HepG2 (cell line): ENCODE measurements around the gene PHLDB1. TPM values are rescaled to one million over a fixed set of nuclear protein-coding genes. Genes with fewer than 3 reads are reported as not detected.

Experiments
- MAZ ChIP-seq, 2 experiments: sonication (generic) in 1 of 2; formaldehyde crosslinking in 1 of 2; IDR thresholded peaks; 2 replicates each; pipeline versions ENCODE4 v1.5.0 to v1.6.1; 2012 to 2020; ENCODE audit warnings: low read depth in 2 of 2, mild to moderate bottlenecking in 2 of 2, borderline replicate concordance in 1 of 2, improper control_type of control experiment in 1 of 2, low read length in 1 of 2, missing genetic modification reagents in 1 of 2, moderate library complexity in 1 of 2
- MED1 ChIP-seq: sonication (generic); formaldehyde crosslinking; IDR thresholded peaks from 2 replicates; pipeline ENCODE4 v1.4.0; 2020; ENCODE audit warnings: missing genetic modification reagents
- MIER3 ChIP-seq: IDR thresholded peaks from 2 replicates; pipeline ENCODE4 v1.6.1; 2016; ENCODE audit warnings: missing compliant biosample characterization, borderline replicate concordance
- PITX1 ChIP-seq: sonication (generic); formaldehyde crosslinking; IDR thresholded peaks from 2 replicates; pipeline ENCODE4 v1.5.1; 2020; ENCODE audit warnings: mild to moderate bottlenecking, missing genetic modification reagents
- RAD21 ChIP-seq: fragments of 450-650 bp; formaldehyde crosslinking; IDR thresholded peaks from 2 replicates; pipeline ENCODE4 v1.5.0; 2020; ENCODE audit warnings: mild to moderate bottlenecking
- RFXAP ChIP-seq: sonication (generic); formaldehyde crosslinking; IDR thresholded peaks from 2 replicates; pipeline ENCODE4 v1.4.0; 2020; ENCODE audit warnings: missing genetic modification reagents, borderline replicate concordance
- SMAD9 ChIP-seq: sonication (generic); formaldehyde crosslinking; IDR thresholded peaks from 2 replicates; pipeline ENCODE4 v1.5.1; 2020; ENCODE audit warnings: mild to moderate bottlenecking, missing genetic modification reagents
- SMC3 ChIP-seq: IDR thresholded peaks from 2 replicates; pipeline ENCODE4 v1.6.1; 2011; ENCODE audit warnings: low read length, improper control_type of control experiment
- SRY ChIP-seq: sonication (generic); formaldehyde crosslinking; IDR thresholded peaks from 2 replicates; pipeline ENCODE4 v1.8.0; 2022; ENCODE audit warnings: mild to moderate bottlenecking, missing genetic modification reagents
- YEATS4 ChIP-seq: sonication (generic); formaldehyde crosslinking; IDR thresholded peaks from 2 replicates; pipeline ENCODE4 v1.4.0; 2020; ENCODE audit warnings: missing genetic modification reagents, borderline replicate concordance
- ZBTB7B ChIP-seq: sonication (generic); formaldehyde crosslinking; IDR thresholded peaks from 2 replicates; pipeline ENCODE4 v1.4.0; 2020; ENCODE audit warnings: missing genetic modification reagents
- ZFP90 ChIP-seq: sonication (generic); formaldehyde crosslinking; IDR thresholded peaks from 2 replicates; pipeline ENCODE4 v1.8.0; 2022; ENCODE audit warnings: missing genetic modification reagents, mild to moderate bottlenecking, inconsistent platforms, borderline replicate concordance
- ZKSCAN8 ChIP-seq: IDR thresholded peaks from 2 replicates; pipeline ENCODE4 v1.6.1; 2016; ENCODE audit warnings: borderline replicate concordance, missing genetic modification reagents, missing compliant biosample characterization
- ZNF136 ChIP-seq: sonication (generic); formaldehyde crosslinking; IDR thresholded peaks from 2 replicates; pipeline ENCODE4 v1.8.1; 2022; ENCODE audit warnings: low read depth, mild to moderate bottlenecking, moderate library complexity, missing genetic modification reagents
- ZNF251 ChIP-seq: sonication (generic); formaldehyde crosslinking; IDR thresholded peaks from 2 replicates; pipeline ENCODE4 v1.9.0; 2021; ENCODE audit warnings: mild to moderate bottlenecking, missing genetic modification reagents
- ZNF264 ChIP-seq: sonication (generic); formaldehyde crosslinking; IDR thresholded peaks from 2 replicates; pipeline ENCODE4 v1.4.0; 2020; ENCODE audit warnings: missing genetic modification reagents
- ZNF3 ChIP-seq: IDR thresholded peaks from 2 replicates; pipeline ENCODE4 v1.7.0; 2017; ENCODE audit warnings: inconsistent platforms
- ZNF350 ChIP-seq: sonication (generic); formaldehyde crosslinking; IDR thresholded peaks from 2 replicates; pipeline ENCODE4 v1.4.0; 2020; ENCODE audit warnings: mild to moderate bottlenecking, low read depth, missing genetic modification reagents, borderline replicate concordance
- ZNF432 ChIP-seq: sonication (generic); formaldehyde crosslinking; IDR thresholded peaks from 2 replicates; pipeline ENCODE4 v1.5.0; 2020; ENCODE audit warnings: missing genetic modification reagents, mild to moderate bottlenecking, borderline replicate concordance
- ZNF441 ChIP-seq: sonication (generic); formaldehyde crosslinking; IDR thresholded peaks from 2 replicates; pipeline ENCODE4 v1.7.0; 2021; ENCODE audit warnings: missing genetic modification reagents, borderline replicate concordance
- ZNF570 ChIP-seq: sonication (generic); formaldehyde crosslinking; IDR thresholded peaks from 2 replicates; pipeline ENCODE4 v1.4.0; 2020; ENCODE audit warnings: mild to moderate bottlenecking, missing genetic modification reagents, borderline replicate concordance
- ZNF670 ChIP-seq: sonication (generic); formaldehyde crosslinking; IDR thresholded peaks from 2 replicates; pipeline ENCODE4 v1.8.0; 2022; ENCODE audit warnings: mild to moderate bottlenecking, missing genetic modification reagents, borderline replicate concordance
- ZNF7 ChIP-seq: IDR thresholded peaks from 2 replicates; pipeline ENCODE4 v1.6.1; 2016; ENCODE audit warnings: missing biosample characterization, missing genetic modification reagents
- ZNF776 ChIP-seq: sonication (generic); formaldehyde crosslinking; IDR thresholded peaks from 2 replicates; pipeline ENCODE4 v1.4.0; 2020; ENCODE audit warnings: mild to moderate bottlenecking, missing genetic modification reagents
- polyA plus RNA-seq, 8 experiments: library from polyadenylated mRNA; depleted of rRNA in 3 of 8; stranded (reverse) in 7 of 8; unstranded in 1 of 8; fragments of >200 nt; fragmentation: Illumina TruSeq in 4 of 8; extraction: Trizol in 4 of 8; gene quantifications; 2 replicates each; pipeline versions ENCODE4 v1.2.1 to v1.2.3, GENCODE V29; 2011 to 2016; ENCODE audit warnings: low read depth in 4 of 8, missing spikeins in 1 of 8, mixed read lengths in 1 of 8; ENCODE audit not compliant: insufficient read depth in 1 of 8
- total RNA-seq, 5 experiments: library from RNA; depleted of rRNA; stranded (reverse); fragments of >200 nt; fragmentation: Illumina TruSeq; extraction: Trizol; gene quantifications; 2 replicates each; pipeline ENCODE4 v1.2.3, GENCODE V29; 2016; ENCODE audit warnings: low read depth in 1 of 5
- TF ChIP-seq, protein P1 (sequence below): sonication (generic); formaldehyde crosslinking; IDR thresholded peaks from 2 replicates; pipeline ENCODE4 v1.5.1; 2020; ENCODE audit warnings: missing genetic modification reagents, mild to moderate bottlenecking, borderline replicate concordance
- TF ChIP-seq, protein P2 (sequence below): sonication (generic); formaldehyde crosslinking; IDR thresholded peaks from 2 replicates; pipeline ENCODE4 v1.4.0; 2020; ENCODE audit warnings: mild to moderate bottlenecking, missing genetic modification reagents

The PHLDB1 gene
- total and polyA plus RNA-seq, 2 of the 13 experiments (the other 11 are each of a cell fraction or from before 2014, with no cell fraction given): 13.8 to 14.2 TPM

GRCh38 chr11:118620529-118621070 lies 13.2 kb downstream of the PHLDB1 start (continued):
- TF ChIP-seq ZNF776 (CRISPR knock-in tag) (no peak), RFXAP (CRISPR knock-in tag) (no peak), ZNF350 (peak; percentile 54; the same call in 1 of the 2 replicates), ZNF136 (CRISPR knock-in tag) (no peak; the same call in 1 of the 2 replicates), RAD21 (CRISPR knock-in tag) (0 out of 2 replicates have a peak, but pooled peaks have one; percentile 27), SMC3 (no peak), ZNF7 (no peak), ZNF251 (CRISPR knock-in tag) (no peak), ZKSCAN8 (CRISPR knock-in tag) (no peak), ZNF570 (CRISPR knock-in tag) (no peak), ZFP90 (CRISPR knock-in tag) (peak; percentile 77; the same call in 1 of the 2 replicates), ZBTB7B (CRISPR knock-in tag) (0 out of 2 replicates have a peak, but pooled peaks have one; percentile 36), SRY (CRISPR knock-in tag) (no peak), PITX1 (CRISPR knock-in tag) (peak; percentile 60; the same call in 1 of the 2 replicates), MAZ (IDR thresholded peaks at IDR 0.05; ENCODE audit: borderline replicate concordance, low read depth, low read length) (peak; percentile 48; the same call in 1 of the 2 replicates), MAZ (CRISPR knock-in tag; IDR thresholded peaks at IDR 0.05; ENCODE audit: low read depth) (no peak; the same call in 1 of the 2 replicates), ZNF264 (CRISPR knock-in tag) (peak; percentile 41), ZNF441 (CRISPR knock-in tag) (peak; percentile 18; the same call in 1 of the 2 replicates), ZNF432 (no peak), SMAD9 (CRISPR knock-in tag) (no peak), YEATS4 (CRISPR knock-in tag) (peak; percentile 59), MIER3 (CRISPR knock-in tag) (peak; percentile 56; the same call in 1 of the 2 replicates), ZNF3 (CRISPR knock-in tag) (no peak), MED1 (peak; percentile 67), ZNF670 (CRISPR knock-in tag) (no peak)
- TF ChIP-seq, protein P1, sequence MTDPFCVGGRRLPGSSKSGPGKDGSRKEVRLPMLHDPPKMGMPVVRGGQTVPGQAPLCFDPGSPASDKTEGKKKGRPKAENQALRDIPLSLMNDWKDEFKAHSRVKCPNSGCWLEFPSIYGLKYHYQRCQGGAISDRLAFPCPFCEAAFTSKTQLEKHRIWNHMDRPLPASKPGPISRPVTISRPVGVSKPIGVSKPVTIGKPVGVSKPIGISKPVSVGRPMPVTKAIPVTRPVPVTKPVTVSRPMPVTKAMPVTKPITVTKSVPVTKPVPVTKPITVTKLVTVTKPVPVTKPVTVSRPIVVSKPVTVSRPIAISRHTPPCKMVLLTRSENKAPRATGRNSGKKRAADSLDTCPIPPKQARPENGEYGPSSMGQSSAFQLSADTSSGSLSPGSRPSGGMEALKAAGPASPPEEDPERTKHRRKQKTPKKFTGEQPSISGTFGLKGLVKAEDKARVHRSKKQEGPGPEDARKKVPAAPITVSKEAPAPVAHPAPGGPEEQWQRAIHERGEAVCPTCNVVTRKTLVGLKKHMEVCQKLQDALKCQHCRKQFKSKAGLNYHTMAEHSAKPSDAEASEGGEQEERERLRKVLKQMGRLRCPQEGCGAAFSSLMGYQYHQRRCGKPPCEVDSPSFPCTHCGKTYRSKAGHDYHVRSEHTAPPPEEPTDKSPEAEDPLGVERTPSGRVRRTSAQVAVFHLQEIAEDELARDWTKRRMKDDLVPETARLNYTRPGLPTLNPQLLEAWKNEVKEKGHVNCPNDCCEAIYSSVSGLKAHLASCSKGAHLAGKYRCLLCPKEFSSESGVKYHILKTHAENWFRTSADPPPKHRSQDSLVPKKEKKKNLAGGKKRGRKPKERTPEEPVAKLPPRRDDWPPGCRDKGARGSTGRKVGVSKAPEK: no peak
- TF ChIP-seq, protein P2, sequence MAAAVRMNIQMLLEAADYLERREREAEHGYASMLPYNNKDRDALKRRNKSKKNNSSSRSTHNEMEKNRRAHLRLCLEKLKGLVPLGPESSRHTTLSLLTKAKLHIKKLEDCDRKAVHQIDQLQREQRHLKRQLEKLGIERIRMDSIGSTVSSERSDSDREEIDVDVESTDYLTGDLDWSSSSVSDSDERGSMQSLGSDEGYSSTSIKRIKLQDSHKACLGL (CRISPR knock-in tag): peak; percentile 20; the same call in 1 of the 2 replicates
